ENCODE measurements around the gene ADRA2C. TPM values are rescaled to one million over a fixed set of nuclear protein-coding genes. Genes with fewer than 3 reads are reported as not detected.

Gene ADRA2C
- total RNA-seq, 1 experiment from 2014 or later, result 8.6 TPM

DNA sequence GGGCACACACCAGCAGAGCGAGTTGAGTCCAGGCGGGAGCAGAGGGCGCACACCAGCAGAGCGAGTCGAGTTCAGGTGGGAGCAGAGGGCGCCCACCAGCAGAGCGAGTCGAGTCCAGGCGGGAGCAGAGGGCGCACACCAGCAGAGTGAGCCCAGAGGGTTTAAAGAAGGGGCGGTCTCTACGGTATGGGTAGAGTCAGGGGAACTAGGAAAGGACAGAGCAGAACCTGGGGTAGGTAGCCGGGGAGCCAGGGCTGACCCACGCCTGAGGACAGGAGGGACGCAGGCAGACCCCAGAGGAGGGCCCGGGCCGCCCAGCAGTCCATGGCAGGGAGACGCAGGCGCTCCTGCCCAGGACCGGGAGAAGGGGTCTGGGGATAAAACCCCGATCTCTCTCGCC, 22.0 kb upstream of the ADRA2C start:
- H3K18ac ChIP-seq (ENCODE audit: insufficient read length, low read depth, low read length), result no peak overlapping the region
- no peak overlapping the region for H4K8ac ChIP-seq (replicated peaks; ENCODE audit: insufficient read length, low read depth, low read length)
- no peak overlapping the region for H3K56ac ChIP-seq (ENCODE audit: insufficient read length, low read depth, low read length)
- H3K27ac ChIP-seq (ENCODE audit: insufficient read length, low read depth, low read length), result no peak overlapping the region
- no peak overlapping the region for H3K23ac ChIP-seq (ENCODE audit: insufficient read length, low read depth, low read length)
- H2BK5ac ChIP-seq (ENCODE audit: insufficient read length, low read length), result no peak overlapping the region
- H3K79me2 ChIP-seq (ENCODE audit: insufficient read depth, low read length), result no peaks in the 10 kb centered on the region
- peaks cover 61% of the 10 kb centered on the region for H3K27me3 Mint-ChIP-seq (ENCODE audit: low read depth)
- no CpG with 5 or more reads among the region's 22 CpGs for WGBS (ENCODE audit: extremely low coverage, insufficient read length, low lambda C conversion rate)
- no peak overlapping the region for H2AK5ac ChIP-seq (ENCODE audit: insufficient read length, low read length)
- TF ChIP-seq, protein P1, sequence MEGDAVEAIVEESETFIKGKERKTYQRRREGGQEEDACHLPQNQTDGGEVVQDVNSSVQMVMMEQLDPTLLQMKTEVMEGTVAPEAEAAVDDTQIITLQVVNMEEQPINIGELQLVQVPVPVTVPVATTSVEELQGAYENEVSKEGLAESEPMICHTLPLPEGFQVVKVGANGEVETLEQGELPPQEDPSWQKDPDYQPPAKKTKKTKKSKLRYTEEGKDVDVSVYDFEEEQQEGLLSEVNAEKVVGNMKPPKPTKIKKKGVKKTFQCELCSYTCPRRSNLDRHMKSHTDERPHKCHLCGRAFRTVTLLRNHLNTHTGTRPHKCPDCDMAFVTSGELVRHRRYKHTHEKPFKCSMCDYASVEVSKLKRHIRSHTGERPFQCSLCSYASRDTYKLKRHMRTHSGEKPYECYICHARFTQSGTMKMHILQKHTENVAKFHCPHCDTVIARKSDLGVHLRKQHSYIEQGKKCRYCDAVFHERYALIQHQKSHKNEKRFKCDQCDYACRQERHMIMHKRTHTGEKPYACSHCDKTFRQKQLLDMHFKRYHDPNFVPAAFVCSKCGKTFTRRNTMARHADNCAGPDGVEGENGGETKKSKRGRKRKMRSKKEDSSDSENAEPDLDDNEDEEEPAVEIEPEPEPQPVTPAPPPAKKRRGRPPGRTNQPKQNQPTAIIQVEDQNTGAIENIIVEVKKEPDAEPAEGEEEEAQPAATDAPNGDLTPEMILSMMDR (conservative IDR thresholded peaks at IDR 0.05), result no peak
- peaks cover 26 to 41% of the 10 kb centered on the region in 2 experiments for H3K4me1 Mint-ChIP-seq
- H2BK20ac ChIP-seq (ENCODE audit: low read depth, low read length, poor library complexity, severe bottlenecking), result no peak overlapping the region
- H3K9me3 ChIP-seq (ENCODE audit: control insufficient read depth, low read depth, low read length), result no peaks in the 10 kb centered on the region
- no peak overlapping the region for H3T11ph ChIP-seq (ENCODE audit: low read length)
- peaks cover 0 to 12% (median 6%) of the 10 kb centered on the region in 3 experiments; a peak in 4 of 7 replicates for H3K36me3 Mint-ChIP-seq (ENCODE audit: insufficient read depth in 1 of 3, low read depth in 3 of 3)
- H2BK120ac ChIP-seq (ENCODE audit: low read depth, low read length, poor library complexity, severe bottlenecking), result no peak overlapping the region
- H3K4ac ChIP-seq (ENCODE audit: low read depth, low read length), result no peak overlapping the region
- H3K14ac ChIP-seq (ENCODE audit: insufficient read depth, low read length), result no peak overlapping the region
- H3K23me2 ChIP-seq (ENCODE audit: insufficient read length, low read depth, low read length, poor library complexity, severe bottlenecking), result peaks cover 3% of the 10 kb centered on the region
- H2BK15ac ChIP-seq (ENCODE audit: low read depth, low read length), result no peak overlapping the region
- H3K79me1 ChIP-seq (ENCODE audit: insufficient read depth, low read depth, low read length, poor library complexity, severe bottlenecking), result no peaks in the 10 kb centered on the region
- no peak overlapping the region for H4K5ac ChIP-seq (ENCODE audit: insufficient read length, low read depth, low read length)
- no peak overlapping the region; a peak in 1 of 5 replicates for H3K4me3 Mint-ChIP-seq
- no peak overlapping the region for H2AFZ ChIP-seq (ENCODE audit: low read length)
- H3K27ac Mint-ChIP-seq, result no peak overlapping the region; a peak in 1 of 7 replicates
- H3K4me1 ChIP-seq (ENCODE audit: insufficient read depth, low read length), result no peaks in the 10 kb centered on the region
- H3K4me2 ChIP-seq (ENCODE audit: insufficient read depth, insufficient read length, low read length), result no peak overlapping the region
- DNase-seq, result no peak
- H4K20me1 ChIP-seq (ENCODE audit: control insufficient read depth, insufficient read depth, insufficient read length), result no peaks in the 10 kb centered on the region
- H3K9ac ChIP-seq (ENCODE audit: extremely low read depth, insufficient read length, low read length), result no peak overlapping the region
- no peak overlapping the region for H2BK12ac ChIP-seq (ENCODE audit: insufficient read length, low read depth, low read length)
- peaks cover 10 to 15% of the 10 kb centered on the region in 2 experiments for H3K9me3 Mint-ChIP-seq
- H4K91ac ChIP-seq (ENCODE audit: insufficient read length, low read depth, low read length), result no peak overlapping the region
- no peaks in the 10 kb centered on the region for H3K27me3 ChIP-seq (ENCODE audit: insufficient read depth, low read length)

All from H9 (cell line).